GM10248 (cell line): ENCODE data around the gene CBL.

Experiments used
- CTCF ChIA-PET: fragments of 300-600 bp; sonication (Branson Sonifier 250); formaldehyde crosslinking; extraction: SDS; loops from one replicate; lab custom pipeline; 2021; ENCODE audit warnings: antibody characterized with exemption; lab: Yijun Ruan, JAX
- POLR2A ChIA-PET: fragments of 350-650 bp; sonication (Branson Sonifier 250); formaldehyde crosslinking; extraction: SDS; loops from one replicate; lab custom pipeline; 2020; ENCODE audit warnings: antibody characterized with exemption; lab: Yijun Ruan, JAX
- DNase-seq: peaks from one replicate; pipeline ENCODE4 v3.0.0; 2012; ENCODE audit errors: extremely low spot score
- TF ChIP-seq, protein P1 (sequence below): IDR thresholded peaks from 2 replicates; pipeline ENCODE4 v1.5.1; 2012; ENCODE audit warnings: mild to moderate bottlenecking, low read depth; ENCODE audit errors: extremely low read depth, missing control alignments, control extremely low read depth

Gene CBL

DNA sequence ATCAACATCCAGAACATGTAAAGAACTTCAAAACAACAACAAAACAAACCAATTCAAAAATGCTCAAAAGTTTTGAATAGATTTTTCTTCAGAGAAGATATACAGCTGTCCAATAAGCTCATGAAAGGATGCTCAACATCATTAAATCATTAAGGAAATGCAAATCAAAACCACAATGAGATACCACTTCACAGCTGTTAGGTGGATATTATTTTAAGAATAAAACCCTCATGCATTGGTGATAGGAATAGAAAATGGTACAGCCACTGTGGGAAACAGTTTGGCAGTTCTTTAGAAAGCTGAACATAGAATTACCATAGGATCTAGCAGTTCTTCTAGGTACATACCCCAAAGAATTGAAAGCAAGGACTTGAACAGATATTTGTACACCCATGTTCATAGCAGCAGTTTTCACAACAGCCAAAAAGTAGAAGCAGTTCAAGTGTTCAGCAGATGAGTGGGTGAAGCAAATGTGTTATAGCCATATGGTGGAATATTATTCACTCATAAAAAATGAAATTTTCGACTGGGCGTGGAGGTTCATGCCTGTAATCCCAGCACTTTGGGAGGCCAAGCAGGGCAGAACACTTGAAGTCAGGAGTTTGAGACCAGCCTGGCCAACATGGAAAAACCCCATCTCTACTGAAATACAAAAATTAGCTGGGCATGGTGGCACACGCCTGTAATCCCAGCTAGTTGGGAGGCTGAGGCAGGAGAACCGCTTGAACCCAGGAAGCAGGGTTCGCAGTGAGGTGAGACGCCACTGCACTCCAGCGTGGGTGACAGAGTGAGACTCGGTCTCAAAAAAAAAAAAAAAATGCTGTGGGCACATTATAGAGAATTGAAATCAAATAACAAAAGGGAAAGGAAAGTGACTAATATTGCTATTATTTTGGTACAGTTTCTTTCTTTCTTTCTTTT is 42.9 kb downstream of the CBL start:
- TF ChIP-seq, protein P1, sequence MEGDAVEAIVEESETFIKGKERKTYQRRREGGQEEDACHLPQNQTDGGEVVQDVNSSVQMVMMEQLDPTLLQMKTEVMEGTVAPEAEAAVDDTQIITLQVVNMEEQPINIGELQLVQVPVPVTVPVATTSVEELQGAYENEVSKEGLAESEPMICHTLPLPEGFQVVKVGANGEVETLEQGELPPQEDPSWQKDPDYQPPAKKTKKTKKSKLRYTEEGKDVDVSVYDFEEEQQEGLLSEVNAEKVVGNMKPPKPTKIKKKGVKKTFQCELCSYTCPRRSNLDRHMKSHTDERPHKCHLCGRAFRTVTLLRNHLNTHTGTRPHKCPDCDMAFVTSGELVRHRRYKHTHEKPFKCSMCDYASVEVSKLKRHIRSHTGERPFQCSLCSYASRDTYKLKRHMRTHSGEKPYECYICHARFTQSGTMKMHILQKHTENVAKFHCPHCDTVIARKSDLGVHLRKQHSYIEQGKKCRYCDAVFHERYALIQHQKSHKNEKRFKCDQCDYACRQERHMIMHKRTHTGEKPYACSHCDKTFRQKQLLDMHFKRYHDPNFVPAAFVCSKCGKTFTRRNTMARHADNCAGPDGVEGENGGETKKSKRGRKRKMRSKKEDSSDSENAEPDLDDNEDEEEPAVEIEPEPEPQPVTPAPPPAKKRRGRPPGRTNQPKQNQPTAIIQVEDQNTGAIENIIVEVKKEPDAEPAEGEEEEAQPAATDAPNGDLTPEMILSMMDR: no peak
- ChIA-PET POLR2A (no interaction called here), CTCF (interaction anchor here (0.8 to 1.4 kb wide), 4 partner anchors 20 to 54 kb away, joined by 3 read pairs; partner anchors contain the start of gene CBL)
- DNase-seq: no peak

GRCh38 chr11:119249671-119250010 is 43.5 kb downstream of the CBL start:
- no peak for DNase-seq
- ChIA-PET CTCF (interaction anchor here (1.0 to 1.5 kb wide), 3 partner anchors 10 to 55 kb away, joined by 3 to 7 read pairs (median 5); no protein-coding TSS in a partner anchor), POLR2A (no interaction called here)
- TF ChIP-seq, protein P1: no peak

GRCh38 chr11:119251114-119251513 is 45.0 kb downstream of the CBL start:
- ChIA-PET POLR2A (no interaction called here), CTCF (interaction anchor here (1.5 kb wide), 2 partner anchors 12 kb away, joined by 3 to 7 read pairs; no protein-coding TSS in a partner anchor)
- TF ChIP-seq, protein P1: no peak
- no peak for DNase-seq

GRCh38 chr11:119254239-119254638 is 48.1 kb downstream of the CBL start:
- CTCF ChIA-PET: no interaction called here
- TF ChIP-seq, protein P1: no peak
- no peak for DNase-seq
- POLR2A ChIA-PET: no interaction called here

DNA sequence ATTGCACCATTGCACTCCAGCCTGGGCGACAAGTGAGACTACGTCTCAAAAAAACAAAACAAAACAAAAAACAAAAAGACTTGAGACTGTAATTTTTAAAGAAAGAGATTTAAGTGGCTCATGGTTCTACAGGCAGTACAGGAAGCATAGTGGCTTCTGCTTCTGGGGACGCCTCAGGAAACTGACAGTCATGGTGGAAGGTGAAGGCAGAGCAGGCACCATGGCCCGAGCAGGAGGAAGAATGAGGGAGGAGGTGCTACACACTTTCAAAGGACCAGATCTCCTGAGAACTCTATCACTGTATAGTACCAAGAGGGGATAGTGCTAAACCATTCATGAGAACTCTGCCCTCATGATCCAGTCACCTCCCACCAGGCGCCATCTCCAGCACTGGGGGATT is 52.0 kb downstream of the CBL start:
- TF ChIP-seq, protein P1: no peak
- CTCF ChIA-PET: no interaction called here
- POLR2A ChIA-PET: no interaction called here
- DNase-seq: no peak

GRCh38 chr11:119258983-119259382 is 52.8 kb downstream of the CBL start:
- no peak for DNase-seq
- TF ChIP-seq, protein P1: no peak
- ChIA-PET POLR2A (no interaction called here), CTCF (interaction anchor here (0.8 to 1.8 kb wide), 7 partner anchors 9 to 97 kb away, joined by 3 to 6 read pairs (median 4); no protein-coding TSS in a partner anchor)
